HEK293T (cell line): ENCODE measurements around the gene AP4S1.

Source experiments
- ARNT ChIP-seq: fragments of 450-650 bp; IDR thresholded peaks from 2 replicates; pipeline ENCODE4 v1.6.1; 2017; ENCODE audit warnings: mild to moderate bottlenecking
- BHLHE40 ChIP-seq: fragments of 450-650 bp; IDR thresholded peaks from 2 replicates; pipeline ENCODE4 v1.6.1; 2016; ENCODE audit warnings: mild to moderate bottlenecking, moderate library complexity, borderline replicate concordance
- ELF4 ChIP-seq: fragments of 450-650 bp; IDR thresholded peaks from 2 replicates; pipeline ENCODE4 v1.6.1; 2017; ENCODE audit warnings: antibody characterized with exemption
- FOXA1 ChIP-seq: fragments of 450-650 bp; IDR thresholded peaks from 2 replicates; pipeline ENCODE4 v1.6.1; 2016; ENCODE audit warnings: mild to moderate bottlenecking
- SUZ12 ChIP-seq: fragments of 450-650 bp; IDR thresholded peaks from 2 replicates; pipeline ENCODE4 v1.6.1; 2016; ENCODE audit warnings: mild to moderate bottlenecking
- TARDBP ChIP-seq: fragments of 450-650 bp; IDR thresholded peaks from 2 replicates; pipeline ENCODE4 v1.6.1; 2016

GRCh38 chr14:31047503-31047902 lies 22.1 kb downstream of the AP4S1 start:
- no peak for TF ChIP-seq ARNT
- no peak for TF ChIP-seq BHLHE40
- no peak for TF ChIP-seq FOXA1
- no peak for TF ChIP-seq SUZ12
- no peak for TF ChIP-seq TARDBP
- no peak for TF ChIP-seq ELF4
